Loucy (cell line): ENCODE data around the gene MSMB.

Experiments used
- H2AFZ ChIP-seq: fragments of 200-600 bp; sonication (generic); 2 replicates; pipeline ENCODE4 v1.6.0; 2016; ENCODE audit warnings: antibody characterized with exemption, mild to moderate bottlenecking, low read length, moderate library complexity
- H3F3A ChIP-seq: fragments of 200-600 bp; 2 replicates; pipeline ENCODE4 v1.6.0; 2016; ENCODE audit warnings: antibody characterized with exemption, low read depth, mild to moderate bottlenecking
- H3K27me3 ChIP-seq: fragments of 200-600 bp; sonication (generic); 2 replicates; pipeline ENCODE4 v1.6.1; 2014; ENCODE audit warnings: low read length, mild to moderate bottlenecking; ENCODE audit not compliant: insufficient read depth, poor library complexity, severe bottlenecking
- H3K36me3 ChIP-seq: fragments of 200-600 bp; sonication (generic); 2 replicates; pipeline ENCODE4 v1.6.1; 2016; ENCODE audit warnings: low read length; ENCODE audit not compliant: insufficient read depth
- H3K4me1 ChIP-seq: fragments of 200-600 bp; sonication (generic); 2 replicates; pipeline ENCODE4 v1.5.1; 2014; ENCODE audit warnings: low read length, mild to moderate bottlenecking; ENCODE audit not compliant: insufficient read depth, poor library complexity, severe bottlenecking
- H3K4me2 ChIP-seq: fragments of 200-600 bp; sonication (generic); 2 replicates; pipeline ENCODE4 v1.6.0; 2014; ENCODE audit warnings: antibody characterized with exemption, low read length, low read depth, mild to moderate bottlenecking; ENCODE audit not compliant: poor library complexity, severe bottlenecking
- H3K4me3 ChIP-seq: fragments of 200-600 bp; sonication (generic); 2 replicates; pipeline ENCODE4 v1.5.1; 2014; ENCODE audit warnings: low read length, mild to moderate bottlenecking, mixed read lengths; ENCODE audit not compliant: poor library complexity, severe bottlenecking
- H3K79me2 ChIP-seq: fragments of 200-600 bp; sonication (generic); 2 replicates; pipeline ENCODE4 v1.6.1; 2014; ENCODE audit warnings: low read length; ENCODE audit not compliant: insufficient read depth
- H3K9ac ChIP-seq: fragments of 200-600 bp; sonication (generic); 2 replicates; pipeline ENCODE4 v1.6.0; 2014; ENCODE audit warnings: mild to moderate bottlenecking, low read depth, low read length, moderate library complexity; ENCODE audit not compliant: poor library complexity, severe bottlenecking
- H3K9me2 ChIP-seq: fragments of 200-600 bp; sonication (generic); replicated peaks from 2 replicates; pipeline ENCODE4 v1.6.1; 2016; ENCODE audit warnings: low read depth, low read length, mixed read lengths
- H3K9me3 ChIP-seq: fragments of 200-600 bp; sonication (generic); 2 replicates; pipeline ENCODE4 v1.6.1; 2014; ENCODE audit warnings: mild to moderate bottlenecking, antibody characterized with exemption, low read length, low read depth; ENCODE audit not compliant: insufficient read depth
- H4K20me1 ChIP-seq: fragments of 200-600 bp; sonication (generic); 2 replicates; pipeline ENCODE4 v1.6.0; 2014; ENCODE audit warnings: antibody characterized with exemption, low read length, mild to moderate bottlenecking; ENCODE audit not compliant: insufficient read depth, poor library complexity, severe bottlenecking
- EZH2phosphoT487 ChIP-seq: fragments of 200-600 bp; IDR thresholded peaks from 2 replicates; pipeline ENCODE4 v1.6.1; 2018; ENCODE audit warnings: antibody characterized with exemption, mild to moderate bottlenecking, moderate library complexity, borderline replicate concordance
- TF ChIP-seq, protein P1 (sequence below): fragments of 200-600 bp; sonication (generic); conservative IDR thresholded peaks from 2 replicates; pipeline ENCODE4 v1.5.1; 2014; ENCODE audit warnings: mild to moderate bottlenecking, antibody characterized with exemption, low read length

Gene MSMB

DNA sequence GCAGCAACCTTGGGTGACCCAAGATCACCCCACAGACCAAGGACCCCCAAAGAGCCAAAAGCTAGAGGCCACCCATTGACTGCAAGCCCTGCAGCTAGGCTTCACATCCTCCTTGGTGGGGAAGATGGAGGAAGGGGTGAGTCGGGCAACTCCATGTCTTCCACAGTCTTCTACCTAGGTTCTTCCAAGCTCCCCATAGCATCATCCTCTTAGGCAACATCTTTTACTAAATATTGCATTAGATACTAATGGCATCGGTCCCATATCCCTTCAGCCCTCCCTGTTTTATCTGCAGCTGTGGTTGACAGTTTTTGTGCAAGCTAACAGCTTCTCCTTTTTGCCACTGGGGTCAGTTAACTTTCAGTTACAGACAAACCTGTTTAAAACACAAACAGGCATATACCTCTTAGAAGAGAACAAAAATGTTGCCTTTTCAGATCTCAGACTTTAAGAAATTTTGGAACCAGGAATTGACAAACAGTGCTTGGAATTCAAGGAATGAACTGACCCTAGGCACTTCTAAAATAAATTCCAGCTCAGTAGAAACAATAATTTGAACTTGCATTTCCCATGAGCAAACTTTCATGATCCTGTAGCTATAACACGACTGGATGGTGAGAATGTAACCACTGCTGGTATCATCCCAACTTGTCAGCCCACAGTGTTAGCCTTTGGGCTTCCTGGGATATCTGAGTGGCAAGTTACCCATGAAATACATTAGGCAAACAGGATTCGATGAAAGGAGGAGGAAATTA, 33.9 kb upstream of the MSMB start:
- Histone ChIP-seq H3K27me3 (no peaks in the 10 kb centered on the region), H3K36me3 (no peaks in the 10 kb centered on the region), H3K4me1 (peaks cover 23% of the 10 kb centered on the region), H3K4me3 (no peak overlapping the region), H3K9me2 (no peaks in the 10 kb centered on the region), H3F3A (no peaks in the 10 kb centered on the region), H4K20me1 (no peaks in the 10 kb centered on the region), H3K9ac (peak overlapping the region; percentile 23), H3K9me3 (no peaks in the 10 kb centered on the region), H3K79me2 (no peaks in the 10 kb centered on the region), H2AFZ (peak overlapping the region; percentile 29), H3K4me2 (peak overlapping the region; percentile 1)
- TF ChIP-seq, protein P1, sequence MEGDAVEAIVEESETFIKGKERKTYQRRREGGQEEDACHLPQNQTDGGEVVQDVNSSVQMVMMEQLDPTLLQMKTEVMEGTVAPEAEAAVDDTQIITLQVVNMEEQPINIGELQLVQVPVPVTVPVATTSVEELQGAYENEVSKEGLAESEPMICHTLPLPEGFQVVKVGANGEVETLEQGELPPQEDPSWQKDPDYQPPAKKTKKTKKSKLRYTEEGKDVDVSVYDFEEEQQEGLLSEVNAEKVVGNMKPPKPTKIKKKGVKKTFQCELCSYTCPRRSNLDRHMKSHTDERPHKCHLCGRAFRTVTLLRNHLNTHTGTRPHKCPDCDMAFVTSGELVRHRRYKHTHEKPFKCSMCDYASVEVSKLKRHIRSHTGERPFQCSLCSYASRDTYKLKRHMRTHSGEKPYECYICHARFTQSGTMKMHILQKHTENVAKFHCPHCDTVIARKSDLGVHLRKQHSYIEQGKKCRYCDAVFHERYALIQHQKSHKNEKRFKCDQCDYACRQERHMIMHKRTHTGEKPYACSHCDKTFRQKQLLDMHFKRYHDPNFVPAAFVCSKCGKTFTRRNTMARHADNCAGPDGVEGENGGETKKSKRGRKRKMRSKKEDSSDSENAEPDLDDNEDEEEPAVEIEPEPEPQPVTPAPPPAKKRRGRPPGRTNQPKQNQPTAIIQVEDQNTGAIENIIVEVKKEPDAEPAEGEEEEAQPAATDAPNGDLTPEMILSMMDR, result no peak
- TF ChIP-seq EZH2phosphoT487, result no peak

DNA sequence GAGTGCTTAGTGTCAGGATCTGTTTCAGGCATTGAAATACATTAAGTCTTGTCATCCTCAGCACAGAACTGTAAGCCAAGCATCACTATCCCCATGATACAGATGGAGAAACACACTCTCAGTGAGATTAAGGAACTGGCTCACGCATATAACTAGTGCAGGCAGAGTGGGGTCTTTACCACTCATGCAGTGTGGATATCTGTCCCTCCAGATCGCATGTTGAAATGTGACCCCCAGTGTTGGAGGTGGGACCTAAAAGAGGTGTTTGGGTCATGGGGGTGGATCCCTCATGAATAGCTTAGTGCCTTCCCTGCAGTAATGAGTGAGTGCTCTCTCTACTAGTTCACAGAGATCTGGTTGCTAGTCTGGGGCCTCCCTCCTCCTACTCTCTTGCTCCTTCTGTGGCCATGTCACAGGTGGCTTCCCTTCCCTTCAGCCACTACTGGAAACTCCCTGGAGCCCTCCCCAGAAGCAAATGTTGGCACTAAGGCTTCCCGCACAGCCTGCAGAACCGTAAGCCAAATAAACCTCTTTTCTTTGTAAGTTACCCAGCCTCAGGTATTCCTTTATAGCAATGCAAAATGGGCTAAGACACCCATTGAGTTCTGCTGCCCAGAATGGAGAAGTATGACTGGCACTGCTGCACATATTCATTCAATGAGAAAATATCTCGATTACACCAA, 31.8 kb upstream of the MSMB start:
- H3F3A ChIP-seq, result no peaks in the 10 kb centered on the region
- no peak for TF ChIP-seq EZH2phosphoT487
- TF ChIP-seq, protein P1, result no peak
- H4K20me1 ChIP-seq, result no peaks in the 10 kb centered on the region
- peak overlapping the region; percentile 34; the same call in 1 of the 2 replicates for H2AFZ ChIP-seq
- no peak overlapping the region for H3K4me2 ChIP-seq
- H3K4me3 ChIP-seq, result no peak overlapping the region
- H3K27me3 ChIP-seq, result no peaks in the 10 kb centered on the region
- H3K79me2 ChIP-seq, result no peaks in the 10 kb centered on the region
- H3K4me1 ChIP-seq, result peaks cover 23% of the 10 kb centered on the region
- no peaks in the 10 kb centered on the region for H3K9me2 ChIP-seq
- no peaks in the 10 kb centered on the region for H3K9me3 ChIP-seq
- peak overlapping the region; percentile 8 for H3K9ac ChIP-seq
- H3K36me3 ChIP-seq, result no peaks in the 10 kb centered on the region

DNA sequence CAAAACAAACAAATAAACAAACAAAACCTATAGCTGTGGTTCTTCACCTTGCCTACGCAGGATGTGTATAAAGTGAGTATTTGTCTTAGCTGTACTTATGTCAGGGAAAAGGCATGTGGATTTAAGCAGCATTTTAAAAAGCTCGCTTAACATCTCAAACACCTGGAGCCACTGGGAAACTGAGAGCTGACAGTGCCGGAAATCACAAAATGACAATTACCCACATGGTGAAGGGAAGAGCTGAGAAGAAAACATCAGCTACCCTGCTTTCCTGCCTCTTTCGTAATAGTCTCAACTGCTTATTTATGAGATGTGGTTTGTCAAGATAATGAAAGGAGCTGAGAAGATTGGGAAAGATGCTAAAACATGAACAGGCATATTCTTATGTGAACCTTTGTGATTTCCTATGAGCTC, 31.1 kb upstream of the MSMB start:
- peaks cover 23% of the 10 kb centered on the region for H3K4me1 ChIP-seq
- H3K9me2 ChIP-seq, result no peaks in the 10 kb centered on the region
- no peak overlapping the region for H3K9ac ChIP-seq
- H3K36me3 ChIP-seq, result no peaks in the 10 kb centered on the region
- H4K20me1 ChIP-seq, result no peaks in the 10 kb centered on the region
- H3K79me2 ChIP-seq, result no peaks in the 10 kb centered on the region
- no peak overlapping the region for H3K4me3 ChIP-seq
- H3K4me2 ChIP-seq, result no peak overlapping the region
- no peak overlapping the region; the same call in 1 of the 2 replicates for H2AFZ ChIP-seq
- no peaks in the 10 kb centered on the region for H3K9me3 ChIP-seq
- TF ChIP-seq, protein P1, result no peak
- TF ChIP-seq EZH2phosphoT487, result no peak
- no peaks in the 10 kb centered on the region for H3F3A ChIP-seq
- H3K27me3 ChIP-seq, result no peaks in the 10 kb centered on the region
